HAP-1 (cell line): ENCODE data around the gene PMEPA1.

Experiments used
- DNase-seq, 2 experiments: peaks; one replicate each; pipeline ENCODE4 v3.0.0-alpha.2; 2016 to 2020; ENCODE audit warnings: low spot score in 2 of 2
- H3K27me3 ChIP-seq: fragments of 250-450 bp; sonication (Bioruptor Pico); 2 replicates; pipeline ENCODE4 v1.5.1; 2020; ENCODE audit warnings: low read depth, mild to moderate bottlenecking, moderate library complexity
- H3K36me3 ChIP-seq: fragments of 250-450 bp; sonication (Bioruptor Pico); replicated peaks from 2 replicates; pipeline ENCODE4 v1.5.1; 2020; ENCODE audit warnings: mild to moderate bottlenecking
- H3K4me1 ChIP-seq: fragments of 250-450 bp; sonication (Bioruptor Pico); 2 replicates; pipeline ENCODE4 v1.5.1; 2020; ENCODE audit warnings: mild to moderate bottlenecking
- H3K4me3 ChIP-seq: fragments of 250-450 bp; sonication (Bioruptor Pico); 2 replicates; pipeline ENCODE4 v1.5.1; 2020; ENCODE audit warnings: mild to moderate bottlenecking, moderate library complexity
- H3K9me3 ChIP-seq: fragments of 250-450 bp; sonication (Bioruptor Pico); 2 replicates; pipeline ENCODE4 v1.5.1; 2020; ENCODE audit warnings: mild to moderate bottlenecking, moderate library complexity
- in situ Hi-C: fragments of 300-500 bp; cut with MboI; formaldehyde crosslinking; loops from 3 replicates; pipeline ENCODE4 v1.14.3; 2020; ENCODE audit warnings: low sequenced_read_pairs, inconsistent platforms, mixed read lengths

PMEPA1 gene

GRCh38 chr20:57701651-57702050 lies 8.2 kb downstream of the PMEPA1 start:
- Histone ChIP-seq H3K27me3 (no peaks in the 10 kb centered on the region), H3K36me3 (no peaks in the 10 kb centered on the region), H3K4me1 (no peaks in the 10 kb centered on the region), H3K4me3 (no peak overlapping the region), H3K9me3 (no peaks in the 10 kb centered on the region)
- in situ Hi-C loops: no loop called here
- no peak for DNase-seq

GRCh38 chr20:57701090-57701489 lies 8.7 kb downstream of the PMEPA1 start:
- DNase-seq: no peak
- no peaks in the 10 kb centered on the region for H3K4me1 ChIP-seq
- H3K4me3 ChIP-seq: no peak overlapping the region
- H3K27me3 ChIP-seq: no peaks in the 10 kb centered on the region
- no peaks in the 10 kb centered on the region for H3K36me3 ChIP-seq
- no peaks in the 10 kb centered on the region for H3K9me3 ChIP-seq
- in situ Hi-C loops: no loop called here

GRCh38 chr20:57699395-57699794 lies 10.4 kb downstream of the PMEPA1 start:
- in situ Hi-C loops: no loop called here
- H3K27me3 ChIP-seq: no peaks in the 10 kb centered on the region
- no peaks in the 10 kb centered on the region for H3K4me1 ChIP-seq
- no peak overlapping the region for H3K4me3 ChIP-seq
- H3K36me3 ChIP-seq: no peaks in the 10 kb centered on the region
- H3K9me3 ChIP-seq: no peaks in the 10 kb centered on the region
- DNase-seq: no peak

GRCh38 chr20:57698867-57699275 lies 10.9 kb downstream of the PMEPA1 start:
- Histone ChIP-seq H3K4me3 (no peak overlapping the region), H3K4me1 (no peaks in the 10 kb centered on the region), H3K27me3 (no peaks in the 10 kb centered on the region), H3K36me3 (no peaks in the 10 kb centered on the region), H3K9me3 (no peaks in the 10 kb centered on the region)
- no peak for DNase-seq
- in situ Hi-C loops: no loop called here

GRCh38 chr20:57698116-57698866 lies 11.5 kb downstream of the PMEPA1 start:
- Histone ChIP-seq H3K4me3 (no peak overlapping the region), H3K4me1 (no peaks in the 10 kb centered on the region), H3K27me3 (no peaks in the 10 kb centered on the region), H3K9me3 (no peaks in the 10 kb centered on the region), H3K36me3 (no peaks in the 10 kb centered on the region)
- in situ Hi-C loops: no loop called here
- DNase-seq: no peak

- no peaks in the 10 kb centered on the region for H3K4me1 ChIP-seq
- in situ Hi-C loops: no loop called here
- no peaks in the 10 kb centered on the region for H3K9me3 ChIP-seq
- DNase-seq: no peak
- H3K4me3 ChIP-seq: no peak overlapping the region
- H3K27me3 ChIP-seq: no peaks in the 10 kb centered on the region
- no peaks in the 10 kb centered on the region for H3K36me3 ChIP-seq
Observed at GRCh38 chr20:57697543-57697942, 12.3 kb downstream of the PMEPA1 start.

- no peak for DNase-seq
- H3K27me3 ChIP-seq: no peaks in the 10 kb centered on the region
- no peaks in the 10 kb centered on the region for H3K36me3 ChIP-seq
- in situ Hi-C loops: no loop called here
- no peak overlapping the region for H3K4me3 ChIP-seq
- H3K4me1 ChIP-seq: no peaks in the 10 kb centered on the region
- H3K9me3 ChIP-seq: no peaks in the 10 kb centered on the region
Observed at GRCh38 chr20:57696401-57696961, 13.3 kb downstream of the PMEPA1 start.

GRCh38 chr20:57695940-57696339 lies 13.9 kb downstream of the PMEPA1 start:
- Histone ChIP-seq H3K27me3 (no peaks in the 10 kb centered on the region), H3K36me3 (no peaks in the 10 kb centered on the region), H3K4me3 (no peak overlapping the region), H3K4me1 (no peaks in the 10 kb centered on the region), H3K9me3 (no peaks in the 10 kb centered on the region)
- in situ Hi-C loops: no loop called here
- DNase-seq: no peak

GRCh38 chr20:57695012-57695411 lies 14.8 kb downstream of the PMEPA1 start:
- Histone ChIP-seq H3K4me1 (no peaks in the 10 kb centered on the region), H3K9me3 (no peaks in the 10 kb centered on the region), H3K36me3 (no peaks in the 10 kb centered on the region), H3K27me3 (no peaks in the 10 kb centered on the region), H3K4me3 (no peak overlapping the region)
- in situ Hi-C loops: no loop called here
- no peak for DNase-seq

GRCh38 chr20:57694481-57694880 lies 15.3 kb downstream of the PMEPA1 start:
- no peaks in the 10 kb centered on the region for H3K36me3 ChIP-seq
- H3K27me3 ChIP-seq: no peaks in the 10 kb centered on the region
- in situ Hi-C loops: no loop called here
- H3K4me3 ChIP-seq: no peak overlapping the region
- no peaks in the 10 kb centered on the region for H3K9me3 ChIP-seq
- no peak for DNase-seq
- H3K4me1 ChIP-seq: no peaks in the 10 kb centered on the region

GRCh38 chr20:57693670-57694329 lies 16.0 kb downstream of the PMEPA1 start:
- DNase-seq: no peak
- in situ Hi-C loops: no loop called here
- Histone ChIP-seq H3K4me3 (no peak overlapping the region), H3K9me3 (no peaks in the 10 kb centered on the region), H3K36me3 (no peaks in the 10 kb centered on the region), H3K4me1 (no peaks in the 10 kb centered on the region), H3K27me3 (no peaks in the 10 kb centered on the region)

- no peaks in the 10 kb centered on the region for H3K36me3 ChIP-seq
- H3K4me3 ChIP-seq: no peak overlapping the region
- H3K9me3 ChIP-seq: no peaks in the 10 kb centered on the region
- H3K27me3 ChIP-seq: no peaks in the 10 kb centered on the region
- no peaks in the 10 kb centered on the region for H3K4me1 ChIP-seq
- in situ Hi-C loops: no loop called here
- no peak for DNase-seq
Observed at GRCh38 chr20:57693002-57693582, 16.7 kb downstream of the PMEPA1 start.

- no peak for DNase-seq
- H3K4me3 ChIP-seq: no peak overlapping the region
- no peaks in the 10 kb centered on the region for H3K4me1 ChIP-seq
- H3K27me3 ChIP-seq: no peaks in the 10 kb centered on the region
- in situ Hi-C loops: no loop called here
- no peaks in the 10 kb centered on the region for H3K36me3 ChIP-seq
- H3K9me3 ChIP-seq: no peaks in the 10 kb centered on the region
Observed at GRCh38 chr20:57692393-57692792, 17.4 kb downstream of the PMEPA1 start.

- no peaks in the 10 kb centered on the region for H3K9me3 ChIP-seq
- no peaks in the 10 kb centered on the region for H3K36me3 ChIP-seq
- H3K4me3 ChIP-seq: no peak overlapping the region
- DNase-seq: no peak
- no peaks in the 10 kb centered on the region for H3K4me1 ChIP-seq
- in situ Hi-C loops: no loop called here
- H3K27me3 ChIP-seq: no peaks in the 10 kb centered on the region
Observed at GRCh38 chr20:57691699-57692098, 18.1 kb downstream of the PMEPA1 start.
